Hindlimb muscle (tissue), 1 donor: ENCODE results near the gene ZSWIM4. TPM values are rescaled to one million over a fixed set of nuclear protein-coding genes. Genes with fewer than 3 reads are reported as not detected.
"Not testable (repeated sequence)": the region's sequence is repeated elsewhere in the genome, so short reads cannot be mapped to it uniquely, and the experiment has no call there.

ENCODE experiments used
- DNase-seq: peaks from one replicate; pipeline ENCODE4 v3.0.0-alpha.2; 2013
- polyA plus RNA-seq: library from polyadenylated mRNA; unstranded; fragments of 120-200 nt; gene quantifications from one replicate; pipeline ENCODE4 v1.2.1, GENCODE V29; 2013; ENCODE audit not compliant: insufficient read length

ZSWIM4 gene
- polyA plus RNA-seq, 1 donor: 5.4 TPM

GRCh38 chr19:13850910-13851733, 55.9 kb downstream of the ZSWIM4 start:
- peak; percentile 79 for DNase-seq

GRCh38 chr19:13851734-13852114, 56.5 kb downstream of the ZSWIM4 start:
- not testable (repeated sequence) for DNase-seq

GRCh38 chr19:13852171-13852707, 57.0 kb downstream of the ZSWIM4 start:
- not testable (repeated sequence) for DNase-seq

- DNase-seq: no peak
These were observed 61.3 kb downstream of the ZSWIM4 start for GRCh38 chr19:13856497-13856896.

GRCh38 chr19:13859361-13859880, 64.2 kb downstream of the ZSWIM4 start:
- DNase-seq: no peak

GRCh38 chr19:13860679-13861391, 65.6 kb downstream of the ZSWIM4 start:
- DNase-seq: no peak

GRCh38 chr19:13861392-13861713, 66.1 kb downstream of the ZSWIM4 start:
- no peak for DNase-seq

- peak; percentile 96 for DNase-seq
These were observed 66.7 kb downstream of the ZSWIM4 start for GRCh38 chr19:13861714-13862531.

GRCh38 chr19:13864046-13864666, 68.9 kb downstream of the ZSWIM4 start:
- DNase-seq: no peak

- no peak for DNase-seq
These were observed 69.7 kb downstream of the ZSWIM4 start for GRCh38 chr19:13864667-13865570.

- DNase-seq: no peak
These were observed 70.6 kb downstream of the ZSWIM4 start for GRCh38 chr19:13865571-13866462.

- DNase-seq: no peak
These were observed 71.3 kb downstream of the ZSWIM4 start for GRCh38 chr19:13866463-13867046.

GRCh38 chr19:13868663-13869062, 73.4 kb downstream of the ZSWIM4 start:
- DNase-seq: no peak

- no peak for DNase-seq
These were observed 74.0 kb downstream of the ZSWIM4 start for GRCh38 chr19:13869281-13869680.

- no peak for DNase-seq
These were observed 75.6 kb downstream of the ZSWIM4 start for GRCh38 chr19:13870873-13871272.

- DNase-seq: no peak
These were observed 77.1 kb downstream of the ZSWIM4 start for GRCh38 chr19:13872339-13872694.

- no peak for DNase-seq
These were observed 77.6 kb downstream of the ZSWIM4 start for GRCh38 chr19:13872695-13873389.

GRCh38 chr19:13873834-13874515, 78.7 kb downstream of the ZSWIM4 start:
- DNase-seq: no peak
